ENCODE measurements around the gene RAB7B.

DNA sequence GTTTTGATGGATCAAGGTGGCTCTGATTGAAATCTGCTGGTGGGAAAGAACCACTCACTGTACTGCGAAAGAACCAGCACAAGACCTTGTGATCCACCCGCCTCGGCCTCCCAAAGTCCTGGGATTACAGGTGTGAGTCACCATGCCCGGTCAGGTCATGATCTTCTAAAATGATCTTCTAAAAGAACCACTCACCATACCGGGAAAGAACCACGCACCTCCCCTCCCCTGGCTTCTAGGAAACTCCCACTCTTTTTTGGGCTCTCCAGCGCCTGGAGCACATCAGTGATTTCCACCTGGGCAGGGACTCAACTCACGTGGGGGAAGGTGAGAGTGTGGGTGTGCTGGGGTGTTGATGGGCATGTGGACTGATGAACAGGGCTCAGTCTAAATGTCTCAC, 7.9 kb upstream of the RAB7B start:
- no peak for TF ChIP-seq POLR2AphosphoS5 (IDR thresholded peaks at IDR 0.05; ENCODE audit: low read depth, low read length)
- TF ChIP-seq, protein P1, sequence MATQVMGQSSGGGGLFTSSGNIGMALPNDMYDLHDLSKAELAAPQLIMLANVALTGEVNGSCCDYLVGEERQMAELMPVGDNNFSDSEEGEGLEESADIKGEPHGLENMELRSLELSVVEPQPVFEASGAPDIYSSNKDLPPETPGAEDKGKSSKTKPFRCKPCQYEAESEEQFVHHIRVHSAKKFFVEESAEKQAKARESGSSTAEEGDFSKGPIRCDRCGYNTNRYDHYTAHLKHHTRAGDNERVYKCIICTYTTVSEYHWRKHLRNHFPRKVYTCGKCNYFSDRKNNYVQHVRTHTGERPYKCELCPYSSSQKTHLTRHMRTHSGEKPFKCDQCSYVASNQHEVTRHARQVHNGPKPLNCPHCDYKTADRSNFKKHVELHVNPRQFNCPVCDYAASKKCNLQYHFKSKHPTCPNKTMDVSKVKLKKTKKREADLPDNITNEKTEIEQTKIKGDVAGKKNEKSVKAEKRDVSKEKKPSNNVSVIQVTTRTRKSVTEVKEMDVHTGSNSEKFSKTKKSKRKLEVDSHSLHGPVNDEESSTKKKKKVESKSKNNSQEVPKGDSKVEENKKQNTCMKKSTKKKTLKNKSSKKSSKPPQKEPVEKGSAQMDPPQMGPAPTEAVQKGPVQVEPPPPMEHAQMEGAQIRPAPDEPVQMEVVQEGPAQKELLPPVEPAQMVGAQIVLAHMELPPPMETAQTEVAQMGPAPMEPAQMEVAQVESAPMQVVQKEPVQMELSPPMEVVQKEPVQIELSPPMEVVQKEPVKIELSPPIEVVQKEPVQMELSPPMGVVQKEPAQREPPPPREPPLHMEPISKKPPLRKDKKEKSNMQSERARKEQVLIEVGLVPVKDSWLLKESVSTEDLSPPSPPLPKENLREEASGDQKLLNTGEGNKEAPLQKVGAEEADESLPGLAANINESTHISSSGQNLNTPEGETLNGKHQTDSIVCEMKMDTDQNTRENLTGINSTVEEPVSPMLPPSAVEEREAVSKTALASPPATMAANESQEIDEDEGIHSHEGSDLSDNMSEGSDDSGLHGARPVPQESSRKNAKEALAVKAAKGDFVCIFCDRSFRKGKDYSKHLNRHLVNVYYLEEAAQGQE (IDR thresholded peaks at IDR 0.05; ENCODE audit: insufficient read depth in 1 of 2, low read depth in 2 of 2, low read length in 2 of 2), result no peak
- no peak for TF ChIP-seq TAF1 (IDR thresholded peaks at IDR 0.05; ENCODE audit: borderline replicate concordance, insufficient read depth, low read length)
